Measurements from ENCODE around the gene RAD51D.

- TF ChIP-seq ZFX (IDR thresholded peaks at IDR 0.05): no peak
- TF ChIP-seq, protein P1, sequence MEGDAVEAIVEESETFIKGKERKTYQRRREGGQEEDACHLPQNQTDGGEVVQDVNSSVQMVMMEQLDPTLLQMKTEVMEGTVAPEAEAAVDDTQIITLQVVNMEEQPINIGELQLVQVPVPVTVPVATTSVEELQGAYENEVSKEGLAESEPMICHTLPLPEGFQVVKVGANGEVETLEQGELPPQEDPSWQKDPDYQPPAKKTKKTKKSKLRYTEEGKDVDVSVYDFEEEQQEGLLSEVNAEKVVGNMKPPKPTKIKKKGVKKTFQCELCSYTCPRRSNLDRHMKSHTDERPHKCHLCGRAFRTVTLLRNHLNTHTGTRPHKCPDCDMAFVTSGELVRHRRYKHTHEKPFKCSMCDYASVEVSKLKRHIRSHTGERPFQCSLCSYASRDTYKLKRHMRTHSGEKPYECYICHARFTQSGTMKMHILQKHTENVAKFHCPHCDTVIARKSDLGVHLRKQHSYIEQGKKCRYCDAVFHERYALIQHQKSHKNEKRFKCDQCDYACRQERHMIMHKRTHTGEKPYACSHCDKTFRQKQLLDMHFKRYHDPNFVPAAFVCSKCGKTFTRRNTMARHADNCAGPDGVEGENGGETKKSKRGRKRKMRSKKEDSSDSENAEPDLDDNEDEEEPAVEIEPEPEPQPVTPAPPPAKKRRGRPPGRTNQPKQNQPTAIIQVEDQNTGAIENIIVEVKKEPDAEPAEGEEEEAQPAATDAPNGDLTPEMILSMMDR (conservative IDR thresholded peaks at IDR 0.05): no peak
These were observed 51.4 kb downstream of the RAD51D start for GRCh38 chr17:35068249-35068648.
